IPS-18c (cell line): ENCODE measurements around the gene PCYT2.

Experiments used
- H3K4me3 ChIP-seq: 2 replicates; pipeline ENCODE4 v1.7.0; 2013; ENCODE audit warnings: low read depth, mild to moderate bottlenecking, low read length, moderate library complexity; ENCODE audit not compliant: insufficient read depth
- H3K9me3 ChIP-seq: one replicate; pipeline ENCODE4 v1.6.1; 2013; ENCODE audit warnings: mild to moderate bottlenecking, low read length, moderate library complexity; ENCODE audit not compliant: control insufficient read depth, insufficient read depth

The PCYT2 gene

DNA sequence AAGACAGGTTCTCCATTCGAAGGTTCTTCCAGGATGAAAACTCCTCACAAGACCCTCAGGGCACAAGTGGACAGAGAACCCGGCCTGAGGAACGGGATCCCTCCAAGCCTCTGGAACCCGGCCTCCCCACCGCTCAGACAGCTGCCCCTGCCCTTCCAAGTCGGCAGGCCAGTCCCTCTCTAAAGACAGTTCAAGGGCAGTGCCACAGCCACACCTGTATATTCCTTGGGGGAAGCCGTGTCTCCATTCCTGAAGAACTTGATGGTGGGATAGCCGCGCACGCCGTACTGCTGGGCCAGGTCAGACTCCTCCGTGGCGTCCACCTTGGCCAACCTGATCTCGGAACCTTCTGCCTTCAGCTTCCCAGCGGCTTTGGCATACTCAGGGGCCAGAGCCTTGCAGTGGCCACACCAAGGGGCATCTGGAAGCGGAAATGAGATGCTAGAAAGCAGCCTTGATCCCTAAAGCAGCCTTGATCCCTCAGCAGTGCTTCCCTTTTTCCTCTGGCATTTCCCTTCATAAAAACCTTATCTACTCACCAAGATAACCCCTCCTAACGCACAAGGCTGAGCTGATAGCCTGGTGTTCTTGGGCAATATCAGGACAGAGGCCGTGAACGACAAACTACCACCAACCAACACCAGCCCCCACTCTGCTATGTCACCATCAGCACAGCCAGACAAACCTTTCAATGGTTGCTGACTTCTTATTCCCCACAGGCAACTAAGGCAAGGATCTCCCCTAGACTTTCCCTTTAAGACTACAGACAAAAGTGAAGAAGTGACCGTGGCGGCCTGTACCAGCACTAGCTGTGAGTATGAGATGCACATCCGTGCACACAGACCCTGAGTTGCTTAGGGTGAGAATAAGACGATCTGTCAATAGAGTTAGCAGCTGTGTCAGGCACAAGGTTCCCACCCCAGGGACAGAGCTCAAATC, 52.0 kb downstream of the PCYT2 start:
- H3K4me3 ChIP-seq = peak overlapping the region; percentile 91
- no peaks in the 10 kb centered on the region for H3K9me3 ChIP-seq

DNA sequence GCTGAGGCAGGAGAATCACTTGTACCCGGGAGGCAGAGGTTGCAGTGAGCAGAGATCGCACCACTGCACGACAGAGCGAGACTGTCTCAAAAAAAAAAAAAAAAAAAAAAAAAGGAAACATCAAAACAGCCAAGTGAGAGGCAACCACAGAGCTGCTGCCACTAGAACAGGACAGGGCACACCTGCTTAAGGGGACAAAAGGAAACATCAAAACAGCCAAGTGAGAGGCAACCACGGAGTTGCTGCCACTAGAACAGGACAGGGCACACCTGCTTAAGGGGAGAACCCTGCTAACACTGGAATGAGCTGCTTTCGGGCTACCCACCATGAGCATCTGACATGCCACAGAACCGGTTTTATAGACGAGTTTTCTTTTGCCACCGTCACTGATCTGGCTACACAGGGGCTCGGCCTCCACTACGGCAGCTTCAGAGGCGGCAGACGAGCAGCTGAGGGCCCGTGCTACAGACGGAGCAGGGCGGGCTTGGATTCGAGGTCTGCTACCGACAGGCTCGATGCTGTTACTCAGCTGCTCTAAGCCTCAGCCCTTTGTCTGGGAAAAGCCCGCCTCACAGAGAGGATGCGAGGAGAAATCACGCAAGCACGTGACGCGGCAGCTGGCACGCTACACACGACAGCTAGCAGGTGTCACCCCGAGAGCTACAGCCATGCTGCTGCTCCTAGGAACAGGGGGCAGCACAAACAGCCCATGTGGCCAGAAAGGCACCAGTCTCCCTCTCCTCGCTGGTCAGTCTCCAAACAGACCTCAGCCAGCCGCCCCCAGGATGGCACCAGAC, 52.8 kb downstream of the PCYT2 start:
- H3K9me3 ChIP-seq = no peaks in the 10 kb centered on the region
- 0 out of 2 replicates have a peak overlapping the region, but pooled peaks have one; percentile 9 for H3K4me3 ChIP-seq

DNA sequence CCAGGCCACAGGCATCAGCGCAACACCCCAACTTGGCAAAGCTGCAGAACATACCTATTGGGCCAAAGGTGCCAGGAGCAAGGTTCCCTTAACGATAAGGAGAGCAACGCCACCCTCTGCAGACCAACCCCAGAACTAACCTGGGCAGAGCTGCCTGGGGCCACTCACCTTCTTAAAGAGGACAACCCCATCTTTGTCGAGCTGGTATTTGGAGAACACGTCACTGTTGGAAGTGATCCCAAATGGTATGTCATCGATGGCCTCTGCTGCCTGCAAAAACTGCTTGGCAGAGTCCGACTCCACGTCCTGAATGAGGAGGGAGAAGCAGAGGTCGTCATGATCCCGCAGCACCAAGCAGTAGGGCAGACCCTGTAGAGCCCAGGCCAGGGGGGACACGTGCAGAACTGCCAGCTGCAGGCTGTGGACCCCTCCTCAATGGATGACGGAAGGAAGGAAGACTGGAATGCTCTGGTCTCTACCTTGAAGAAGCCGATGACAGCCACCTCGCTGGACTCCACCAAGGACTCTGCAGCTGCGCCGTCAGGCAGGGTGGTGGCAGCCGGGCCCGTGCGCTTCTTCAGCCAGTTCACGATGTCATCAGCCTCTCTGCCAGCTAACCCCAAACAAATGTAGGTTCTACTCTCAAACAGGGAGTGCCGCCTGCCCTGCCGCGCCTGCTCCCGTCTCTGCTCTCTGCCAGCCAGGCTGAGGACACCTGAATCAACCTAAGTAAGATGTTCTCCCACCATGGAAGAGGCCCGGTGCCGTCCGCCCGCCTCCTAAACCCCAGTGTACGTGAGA, 56.0 kb downstream of the PCYT2 start:
- Histone ChIP-seq H3K4me3 (no peak overlapping the region), H3K9me3 (no peaks in the 10 kb centered on the region)

DNA sequence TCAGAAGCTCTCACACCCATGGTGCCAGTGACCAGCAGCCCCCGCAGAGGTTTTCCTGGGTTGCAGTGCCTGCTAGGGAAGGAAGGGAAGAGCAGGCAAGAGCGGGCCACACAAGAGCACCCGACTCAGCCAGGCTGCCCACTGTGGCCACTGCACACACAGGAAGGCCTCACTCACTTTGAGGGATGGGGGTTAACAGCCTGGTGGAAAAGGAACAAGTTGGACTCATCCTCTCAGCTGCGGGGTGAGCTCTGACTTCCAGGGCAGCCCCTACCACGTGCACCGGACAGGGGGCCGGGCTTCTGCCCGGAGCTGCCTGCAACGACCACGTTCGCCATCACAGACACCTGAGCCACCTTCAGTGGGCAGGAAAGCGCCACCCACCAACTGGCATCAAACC, 59.0 kb downstream of the PCYT2 start:
- H3K4me3 ChIP-seq = no peak overlapping the region

DNA sequence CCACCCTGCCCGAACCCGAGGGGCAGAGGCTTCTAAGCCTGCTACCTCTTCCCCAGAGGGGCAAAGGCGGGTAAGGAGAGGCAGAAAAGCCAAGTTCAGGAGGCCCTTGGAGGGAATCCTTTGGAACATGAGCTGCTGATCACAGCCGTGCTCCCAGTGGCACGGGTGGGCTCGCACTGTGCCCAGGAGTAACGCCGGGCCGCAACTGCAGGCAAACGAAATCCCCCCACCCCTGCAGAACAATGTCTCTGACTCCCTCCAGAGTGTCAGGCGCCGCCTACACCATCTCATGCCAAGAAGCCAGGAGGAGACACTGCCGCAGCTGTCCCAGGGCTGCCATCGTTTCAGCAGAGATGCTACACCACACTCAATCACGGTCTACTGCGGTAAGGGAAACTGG, 59.8 kb downstream of the PCYT2 start:
- no peaks in the 10 kb centered on the region for H3K9me3 ChIP-seq
- H3K4me3 ChIP-seq = no peak overlapping the region

More for the DNA sequence above, 59.0 kb downstream of the PCYT2 start:
- no peaks in the 10 kb centered on the region for H3K9me3 ChIP-seq
